Epithelial cell of esophagus (primary cell): Measurements from ENCODE around the gene GRK5.

ENCODE experiments used
- DNase-seq: peaks from one replicate; pipeline ENCODE4 v3.0.0; 2010; ENCODE audit warnings: low read depth
- H3K4me3 ChIP-seq: 2 replicates; pipeline ENCODE4 v1.5.1; 2011; ENCODE audit warnings: mild to moderate bottlenecking, low read length, control low read depth
- CTCF ChIP-seq: IDR thresholded peaks from 2 replicates; pipeline ENCODE4 v1.5.1; 2011; ENCODE audit warnings: low read depth, mild to moderate bottlenecking, low read length, control low read depth, inconsistent platforms; ENCODE audit not compliant: insufficient read depth; ENCODE audit errors: missing control alignments

GRK5 gene

GRCh38 chr10:119386666-119387065 lies 179.3 kb downstream of the GRK5 start:
- no peak for TF ChIP-seq CTCF
- no peak overlapping the region for H3K4me3 ChIP-seq
- DNase-seq = no peak

GRCh38 chr10:119388849-119389345 lies 181.5 kb downstream of the GRK5 start:
- TF ChIP-seq CTCF = no peak
- no peak overlapping the region for H3K4me3 ChIP-seq
- peak; percentile 61 for DNase-seq

GRCh38 chr10:119391440-119392251 lies 184.3 kb downstream of the GRK5 start:
- H3K4me3 ChIP-seq = no peak overlapping the region
- DNase-seq = no peak
- no peak for TF ChIP-seq CTCF

GRCh38 chr10:119393019-119393418 lies 185.6 kb downstream of the GRK5 start:
- TF ChIP-seq CTCF = no peak
- DNase-seq = no peak

GRCh38 chr10:119393421-119393820 lies 186.1 kb downstream of the GRK5 start:
- H3K4me3 ChIP-seq = no peak overlapping the region
- DNase-seq = no peak
- TF ChIP-seq CTCF = no peak

More at GRCh38 chr10:119393019-119393418, 185.6 kb downstream of the GRK5 start:
- no peak overlapping the region for H3K4me3 ChIP-seq

- TF ChIP-seq CTCF = no peak
- no peak overlapping the region for H3K4me3 ChIP-seq
- DNase-seq = no peak
These were observed 186.5 kb downstream of the GRK5 start for GRCh38 chr10:119393845-119394244.
